A549 treated with AZD2906 at 1 μM for 4 hours (cell line): Measurements from ENCODE around the gene DYNLT4. TPM values are rescaled to one million over a fixed set of nuclear protein-coding genes. Genes with fewer than 3 reads are reported as not detected.

Experiments used
- total RNA-seq: library from RNA; stranded (reverse); fragments of 200-300 nt; extraction: Qiagen RNA extraction; gene quantifications from 5 replicates; pipeline ENCODE4 v1.2.3, GENCODE V29; 2022

Gene DYNLT4, protein sequence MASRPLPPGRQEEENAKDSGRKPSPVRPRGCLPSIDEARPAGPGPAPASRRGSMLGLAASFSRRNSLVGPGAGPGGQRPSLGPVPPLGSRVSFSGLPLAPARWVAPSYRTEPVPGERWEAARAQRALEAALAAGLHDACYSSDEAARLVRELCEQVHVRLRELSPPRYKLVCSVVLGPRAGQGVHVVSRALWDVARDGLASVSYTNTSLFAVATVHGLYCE
- total RNA-seq = 0.63 to 0.93 TPM (median 0.68 TPM) in 4 of 5 replicates, not detected in the other

DNA sequence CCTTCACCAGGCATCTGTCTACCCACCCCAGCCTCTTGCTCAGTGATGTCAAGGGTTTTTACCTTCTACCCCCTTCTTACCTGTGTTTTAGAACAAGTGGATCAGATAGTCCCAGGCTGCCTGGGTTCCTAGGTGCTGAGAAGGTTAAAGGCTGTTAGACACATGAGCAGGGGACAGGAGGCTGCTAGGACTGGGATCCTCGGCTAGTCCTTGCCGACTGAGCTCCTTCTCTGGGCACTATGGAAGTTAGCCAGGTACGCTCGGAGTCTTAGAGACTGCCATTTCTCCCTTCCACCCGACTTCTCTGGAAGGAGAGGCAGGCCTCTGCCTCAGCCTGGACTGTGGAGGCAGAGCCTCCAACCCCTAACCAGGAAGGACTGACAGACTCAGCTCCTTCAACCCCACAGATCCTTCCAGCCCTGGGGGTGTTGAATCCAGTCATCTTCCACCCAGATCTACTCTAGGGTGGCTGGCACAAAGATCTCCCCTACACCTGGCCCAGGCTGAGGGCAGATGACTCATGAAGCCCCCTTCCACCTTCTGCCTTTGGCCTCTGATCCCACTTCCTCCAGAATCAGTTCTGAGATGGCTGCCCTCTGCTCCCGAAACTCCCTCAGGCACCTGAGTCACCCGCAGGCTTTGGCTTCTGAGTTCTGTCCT lies at the start of gene DYNLT4:
Gene DYNLT4 (minus strand): TSS at position 648 of the 660 bp plus-strand sequence. CDS start 683 bp downstream, outside the sequence.

GRCh38 chr1:44842862-44843655 lies 35.9 kb upstream of the DYNLT4 start, which contains the start of gene PTCH2:
PTCH2 (minus strand) TSS chr1:44843253; CDS start chr1:44842932, 321 bp downstream.

DNA sequence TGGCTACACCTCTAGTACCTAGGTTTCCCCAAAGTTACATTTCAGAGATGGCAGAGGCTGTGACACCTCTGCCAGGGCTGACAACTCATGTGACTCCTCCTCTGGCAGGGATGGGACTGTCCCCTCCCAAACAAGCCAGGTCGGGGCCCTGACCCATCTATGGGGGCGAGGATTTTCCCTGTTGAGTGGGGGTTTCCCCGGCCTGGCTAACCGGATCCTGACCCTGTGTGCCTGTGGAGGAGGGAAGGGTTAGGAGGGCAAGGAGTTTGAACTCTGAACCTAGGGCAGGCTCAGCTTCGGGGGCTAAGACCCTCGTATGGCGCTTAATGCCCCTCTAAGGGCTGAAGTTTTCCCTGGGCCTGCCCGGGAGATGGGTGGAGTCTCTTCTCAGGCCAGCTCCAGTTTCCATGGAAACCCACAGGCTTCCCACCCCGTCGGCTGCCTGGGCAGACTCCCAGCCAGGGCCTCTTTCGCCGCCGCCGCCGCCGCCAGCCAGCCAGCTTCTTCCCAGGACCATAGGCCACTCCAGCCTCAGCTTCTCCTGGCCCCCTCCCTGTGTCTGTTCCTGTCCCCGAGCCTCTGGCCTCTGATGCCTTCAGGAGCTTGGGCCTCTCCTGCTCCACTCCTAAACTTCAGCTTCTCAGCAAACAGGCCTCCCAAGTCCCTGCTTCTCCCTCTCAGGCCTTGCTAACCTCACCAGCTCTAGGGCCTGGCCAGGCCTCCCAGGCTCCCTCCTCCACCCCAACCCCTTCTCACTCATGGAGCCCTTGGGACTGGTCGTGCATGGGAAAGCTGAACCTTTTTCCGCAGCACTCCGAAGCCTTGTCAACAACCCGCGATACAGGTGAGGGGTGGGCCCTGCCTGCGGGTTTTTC lies 1.1 kb upstream of the DYNLT4 start, which contains the start of gene BTBD19:
Gene BTBD19 (plus strand): TSS at position 461 of the 875 bp plus-strand sequence. CDS start 298 bp downstream, at position 759.

DNA sequence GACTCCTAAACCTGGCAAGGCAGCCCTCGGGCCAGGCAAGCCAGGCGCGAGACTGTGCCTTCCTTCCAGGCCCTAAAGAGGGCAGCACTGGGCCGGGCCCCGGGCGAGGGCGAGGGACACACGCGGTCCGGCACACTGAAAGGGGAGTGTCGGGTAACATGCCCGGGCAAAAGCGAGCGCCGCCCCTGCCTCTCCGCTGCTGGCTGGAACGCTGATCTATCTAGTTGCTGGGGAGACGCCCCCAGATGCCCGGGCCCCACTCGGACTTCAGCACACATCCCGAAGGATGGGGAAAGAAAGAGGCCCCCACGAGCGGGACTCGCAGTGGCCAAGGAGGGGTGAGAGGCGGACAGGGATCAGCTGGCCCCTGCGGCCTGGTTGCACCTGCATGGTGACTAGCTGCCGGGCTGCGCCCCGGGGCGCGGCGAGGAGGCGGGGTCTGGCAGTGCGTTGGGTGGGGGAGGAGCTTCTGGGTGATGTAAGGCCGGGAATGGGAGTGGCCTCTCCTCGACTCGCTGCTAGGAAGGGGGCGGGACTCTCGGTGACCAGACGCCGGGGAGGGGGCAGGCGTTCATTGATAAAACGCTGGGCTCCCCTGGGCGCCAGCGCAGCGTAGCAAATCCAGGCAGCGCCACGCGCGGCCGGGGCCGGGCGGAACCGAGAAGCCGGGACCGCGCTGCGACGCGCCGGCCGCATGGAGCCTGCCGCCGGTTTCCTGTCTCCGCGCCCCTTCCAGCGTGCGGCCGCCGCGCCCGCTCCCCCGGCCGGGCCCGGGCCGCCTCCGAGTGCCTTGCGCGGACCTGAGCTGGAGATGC lies 7.2 kb downstream of the DYNLT4 start, which contains the start of gene PLK3:
Gene PLK3 (plus strand): TSS at position 608 of the 815 bp plus-strand sequence. CDS start 87 bp downstream, at position 695.

GRCh38 chr1:44788120-44788860 lies 18.9 kb downstream of the DYNLT4 start, which contains the start of gene BEST4:
BEST4 (minus strand) TSS chr1:44788170; CDS start chr1:44787705, 465 bp downstream.

DNA sequence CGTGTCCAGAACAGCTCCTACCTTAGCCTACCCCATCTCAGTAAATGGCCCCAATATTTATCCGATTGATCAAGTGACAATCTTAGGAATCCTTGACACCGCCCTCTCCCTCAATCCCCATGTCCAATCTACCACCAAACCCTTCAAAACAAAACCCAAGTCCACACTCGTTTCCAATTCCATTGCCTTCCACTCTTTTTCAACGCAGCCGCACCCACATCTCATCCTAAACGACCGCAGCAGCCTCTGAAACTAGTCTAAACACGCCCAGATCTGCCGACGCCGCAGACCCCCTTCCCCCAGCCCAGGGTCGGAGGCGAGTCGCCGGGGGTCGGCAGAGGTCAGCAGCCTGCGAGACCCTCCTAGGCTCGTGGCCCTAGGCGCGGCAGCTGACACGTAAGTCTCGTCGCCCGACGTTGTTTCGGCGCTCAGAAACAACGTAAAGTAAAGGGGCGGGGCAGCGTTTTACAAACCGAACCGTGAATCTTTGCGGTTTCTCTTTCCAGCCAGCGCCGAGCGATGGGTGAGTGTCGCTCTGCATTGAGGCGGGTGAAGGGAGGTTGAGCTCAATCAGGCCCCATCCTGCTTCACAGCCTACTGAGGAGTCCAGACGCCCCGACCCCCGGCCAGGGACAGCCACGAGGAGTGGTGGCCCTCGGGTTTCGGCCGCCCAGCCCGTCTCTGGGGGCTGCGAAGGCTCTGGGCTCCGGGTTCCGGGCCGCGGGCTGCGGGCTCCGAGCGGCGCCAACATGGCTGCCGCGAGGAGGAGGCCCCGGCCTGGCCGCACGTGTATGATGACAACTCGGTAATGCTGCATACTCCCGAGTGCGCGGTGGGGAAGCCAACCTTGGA lies 31.8 kb downstream of the DYNLT4 start, which contains the start of gene RPS8:
Gene RPS8 (plus strand): TSS at position 463 of the 852 bp plus-strand sequence. CDS start 57 bp downstream, at position 520.

Other genes starting within 250 kb of the DYNLT4 start
- gene TMEM53, start 132.9 kb downstream of the DYNLT4 start, total RNA-seq = 6.6 to 9.2 TPM (median 8.2 TPM) in 5 replicates
- gene ARMH1, start 132.6 kb downstream of the DYNLT4 start, total RNA-seq = 0.50 to 1.5 TPM (median 0.98 TPM) in 5 replicates
- gene RNU5D-1, start 76.2 kb downstream of the DYNLT4 start, total RNA-seq = not detected in 5 replicates
- 35.0 to 42.9 TPM (median 37.0 TPM) in 5 replicates for gene KIF2C, start 67.5 kb downstream of the DYNLT4 start, total RNA-seq
- gene RPS8, start 31.8 kb downstream of the DYNLT4 start, total RNA-seq = 1,550 to 1,720 TPM (median 1,658 TPM) in 5 replicates
- 0.17 to 0.37 TPM (median 0.24 TPM) in 5 replicates for gene BEST4, start 19.2 kb downstream of the DYNLT4 start, total RNA-seq
- 12.5 to 18.2 TPM (median 15.1 TPM) in 5 replicates for gene PLK3, start 7.0 kb downstream of the DYNLT4 start, total RNA-seq
- 1.5 to 2.6 TPM (median 2.4 TPM) in 5 replicates for gene BTBD19, start 1.2 kb upstream of the DYNLT4 start, total RNA-seq
- 0.11 to 0.30 TPM (median 0.23 TPM) in 5 replicates for gene PTCH2, start 35.9 kb upstream of the DYNLT4 start, total RNA-seq
- 15.6 to 19.8 TPM (median 16.1 TPM) in 5 replicates for gene EIF2B3, start 179.2 kb upstream of the DYNLT4 start, total RNA-seq
- gene HECTD3, start 204.0 kb upstream of the DYNLT4 start, total RNA-seq = 14.8 to 19.5 TPM (median 17.0 TPM) in 5 replicates
- 46.5 to 49.7 TPM (median 48.8 TPM) in 5 replicates for gene UROD, start 204.9 kb upstream of the DYNLT4 start, total RNA-seq